Stimulated activated CD4-positive, alpha-beta T cell treated with anti-CD3 and anti-CD28 coated beads, TNF-alpha, amount 100 ng/mL, for 48 hours (primary cell): ENCODE results near the gene ZNF888.
"Not testable (repeated sequence)": the region's sequence is repeated elsewhere in the genome, so short reads cannot be mapped to it uniquely, and the experiment has no call there.

Experiments used
- DNase-seq, 3 donors: peaks; one replicate each; pipeline ENCODE4 v3.0.0-alpha.2; 2020; ENCODE audit warnings: low read depth in 3 of 3

ZNF888 gene

DNA sequence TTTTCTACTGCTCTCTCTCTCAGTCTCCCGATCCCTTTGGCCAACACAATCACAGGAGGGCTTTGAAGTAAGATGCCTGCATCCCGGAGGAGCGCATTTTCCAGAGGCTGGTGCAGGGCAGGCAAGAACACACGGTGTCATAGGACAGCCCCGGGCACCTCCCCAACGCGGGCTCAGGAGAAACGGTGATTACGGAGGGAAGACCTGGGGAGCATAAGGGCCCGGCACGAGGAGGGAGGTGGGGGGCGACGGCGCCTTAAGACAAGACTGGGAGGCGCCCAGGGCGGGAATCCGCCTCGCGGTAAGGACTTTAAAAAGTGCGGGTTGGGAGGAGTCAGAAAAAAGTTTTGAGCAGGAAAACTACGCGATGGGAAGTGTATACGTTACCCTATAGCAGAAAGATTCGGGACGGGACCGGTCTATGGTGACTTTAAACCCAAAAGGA lies 18.7 kb upstream of the ZNF888 start:
- DNase-seq: no peak

DNA sequence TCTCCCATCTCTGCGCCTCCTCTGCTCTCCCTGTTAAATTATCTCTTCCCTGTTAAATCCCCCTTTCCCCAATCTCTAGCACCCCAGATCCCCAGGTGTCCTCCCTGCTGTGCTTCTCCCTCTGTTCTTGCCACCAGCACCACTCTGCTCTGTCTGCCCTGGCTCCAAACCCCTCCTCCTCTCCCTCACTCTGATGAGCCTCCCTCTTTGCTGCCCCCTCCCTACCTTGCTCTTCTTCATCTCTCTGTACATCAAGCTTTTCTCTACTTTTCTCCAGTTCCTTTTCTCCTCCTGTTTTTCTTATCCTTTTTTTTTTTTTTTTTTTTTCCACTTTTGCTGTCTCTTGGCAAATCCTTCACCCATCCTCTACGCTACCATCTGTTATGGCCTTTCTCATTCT lies 18.3 kb upstream of the ZNF888 start:
- not testable (repeated sequence) for DNase-seq

DNA sequence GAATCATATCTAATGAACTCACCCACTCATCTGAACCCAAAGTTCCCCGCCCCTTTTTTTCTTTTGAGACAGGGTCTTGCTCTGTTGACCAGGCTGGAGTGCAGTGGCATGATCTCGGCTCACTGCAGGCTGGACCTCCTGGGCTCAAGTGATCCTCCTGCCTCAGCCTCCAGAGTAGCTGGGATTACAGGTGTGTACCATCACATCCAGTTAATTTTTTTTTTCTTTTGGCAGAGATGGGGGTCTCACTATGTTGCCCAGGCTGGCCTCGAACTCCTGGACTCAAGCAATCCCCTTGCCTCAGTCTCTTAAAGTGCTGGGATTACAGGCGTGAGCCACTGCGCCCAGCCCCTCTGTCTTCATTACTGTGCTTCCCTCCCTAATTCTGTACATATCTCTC lies 17.7 kb upstream of the ZNF888 start:
- not testable (repeated sequence) for DNase-seq

DNA sequence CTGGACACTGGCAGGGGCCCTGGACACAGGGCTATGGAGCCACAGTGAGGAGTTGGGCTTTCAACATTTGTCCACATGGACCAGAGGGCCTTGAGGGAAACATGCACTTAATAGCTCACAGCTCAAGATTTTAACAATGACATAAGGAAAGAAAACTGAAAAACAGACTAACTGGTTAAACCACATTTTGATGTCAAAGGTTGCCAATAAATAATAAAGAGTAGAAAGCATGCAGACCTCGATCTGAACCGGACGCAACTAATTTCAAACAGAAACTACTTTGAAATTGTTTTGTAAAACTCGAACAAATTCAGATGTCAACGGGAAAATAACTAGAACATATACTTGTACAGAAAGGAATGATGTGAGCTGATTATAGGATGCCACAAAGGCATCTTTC lies 15.5 kb upstream of the ZNF888 start:
- DNase-seq: no peak

DNA sequence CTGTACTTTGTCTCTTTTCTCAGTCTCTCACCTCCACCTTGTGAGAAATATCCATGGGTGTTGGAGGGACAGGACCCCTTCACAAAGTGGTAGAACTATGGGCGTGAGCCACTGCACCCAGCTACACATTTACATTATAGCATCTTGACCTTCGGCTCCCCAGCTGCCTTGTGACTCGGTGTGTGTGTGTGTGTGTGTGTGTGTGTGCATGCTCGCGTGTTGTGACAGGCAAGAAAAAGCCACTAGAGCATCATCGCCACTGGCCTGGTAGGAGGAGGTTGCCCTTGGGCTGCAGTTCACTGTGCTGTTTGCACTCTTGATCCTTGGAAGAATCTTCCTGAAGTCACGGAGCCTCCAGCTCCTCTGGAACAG lies 13.7 kb upstream of the ZNF888 start:
- no peak for DNase-seq

DNA sequence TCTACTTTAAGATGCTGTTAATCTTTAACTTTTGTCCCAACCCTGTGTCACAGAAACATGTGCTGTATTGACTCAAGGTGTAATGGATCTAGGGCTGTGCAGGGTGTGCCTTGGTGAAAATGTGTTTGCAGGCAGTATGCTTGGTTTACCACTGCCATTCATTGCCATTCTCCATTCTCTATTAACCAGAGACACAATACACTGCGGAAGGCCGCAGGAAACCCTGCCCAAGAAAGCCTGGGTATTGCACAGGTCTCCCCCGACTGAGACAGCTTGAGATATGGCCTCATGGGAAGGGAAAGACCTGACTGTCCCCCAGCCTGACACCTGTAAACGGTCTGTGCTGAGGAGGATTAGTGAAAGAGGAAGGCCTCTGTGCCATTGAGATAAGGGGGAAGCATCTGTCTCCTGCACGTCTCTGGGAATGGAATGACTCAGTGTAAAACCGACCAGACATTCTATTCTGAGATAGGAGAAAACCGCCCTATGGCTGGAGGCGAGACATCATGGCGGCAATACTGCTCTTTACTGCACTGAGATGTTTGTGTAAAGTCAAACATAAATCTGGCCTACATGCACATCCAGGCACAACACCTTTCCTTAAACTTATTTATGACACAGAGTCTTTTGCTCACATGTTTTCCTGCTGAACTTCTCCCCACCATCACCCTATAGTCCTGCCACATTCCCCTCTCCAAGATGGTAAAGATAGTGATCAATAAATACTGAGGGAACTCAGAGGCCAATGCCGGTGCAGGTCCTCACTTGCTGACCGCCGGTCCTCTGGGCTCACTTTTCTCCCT lies 13.1 kb upstream of the ZNF888 start:
- DNase-seq: no peak

DNA sequence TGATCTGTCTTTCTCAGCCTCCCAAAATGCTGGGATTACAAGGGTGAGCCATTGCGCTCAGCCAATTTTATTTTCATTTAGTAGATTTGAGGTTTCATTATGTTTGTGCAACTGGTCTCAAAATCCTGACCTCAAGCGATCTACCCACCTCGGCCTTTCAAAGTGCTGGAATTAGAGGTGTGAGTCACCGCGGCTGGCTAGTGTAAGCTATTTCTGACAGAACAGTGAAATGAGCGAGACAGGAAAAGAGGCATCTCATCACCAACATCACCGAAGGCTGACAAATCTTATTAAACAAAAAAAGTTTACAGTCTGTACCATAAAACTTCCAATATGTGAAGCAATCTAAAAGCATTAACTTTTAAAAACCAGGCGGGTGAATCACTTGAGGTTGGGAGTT lies 12.2 kb upstream of the ZNF888 start:
- DNase-seq: no peak

DNA sequence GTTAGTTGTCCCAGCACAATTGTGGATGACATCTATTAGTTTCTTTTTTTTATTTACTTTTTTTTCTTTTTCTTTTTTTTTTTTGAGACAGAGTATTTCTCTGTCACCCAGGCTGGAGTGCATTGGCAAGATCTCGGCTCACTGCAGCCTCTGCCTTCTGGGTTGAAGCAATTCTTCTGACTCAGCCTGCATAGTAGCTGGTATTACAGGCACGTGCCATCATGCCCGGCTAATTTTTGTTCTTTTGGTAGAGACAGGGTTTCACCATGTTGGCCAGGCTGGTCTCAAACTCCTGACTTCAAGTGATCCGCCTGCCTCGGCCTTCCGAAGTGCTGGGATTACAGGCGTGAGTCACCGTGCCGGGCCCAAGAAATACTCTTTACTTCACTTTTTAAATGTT lies 1.4 kb upstream of the ZNF888 start:
- not testable (repeated sequence) for DNase-seq

DNA sequence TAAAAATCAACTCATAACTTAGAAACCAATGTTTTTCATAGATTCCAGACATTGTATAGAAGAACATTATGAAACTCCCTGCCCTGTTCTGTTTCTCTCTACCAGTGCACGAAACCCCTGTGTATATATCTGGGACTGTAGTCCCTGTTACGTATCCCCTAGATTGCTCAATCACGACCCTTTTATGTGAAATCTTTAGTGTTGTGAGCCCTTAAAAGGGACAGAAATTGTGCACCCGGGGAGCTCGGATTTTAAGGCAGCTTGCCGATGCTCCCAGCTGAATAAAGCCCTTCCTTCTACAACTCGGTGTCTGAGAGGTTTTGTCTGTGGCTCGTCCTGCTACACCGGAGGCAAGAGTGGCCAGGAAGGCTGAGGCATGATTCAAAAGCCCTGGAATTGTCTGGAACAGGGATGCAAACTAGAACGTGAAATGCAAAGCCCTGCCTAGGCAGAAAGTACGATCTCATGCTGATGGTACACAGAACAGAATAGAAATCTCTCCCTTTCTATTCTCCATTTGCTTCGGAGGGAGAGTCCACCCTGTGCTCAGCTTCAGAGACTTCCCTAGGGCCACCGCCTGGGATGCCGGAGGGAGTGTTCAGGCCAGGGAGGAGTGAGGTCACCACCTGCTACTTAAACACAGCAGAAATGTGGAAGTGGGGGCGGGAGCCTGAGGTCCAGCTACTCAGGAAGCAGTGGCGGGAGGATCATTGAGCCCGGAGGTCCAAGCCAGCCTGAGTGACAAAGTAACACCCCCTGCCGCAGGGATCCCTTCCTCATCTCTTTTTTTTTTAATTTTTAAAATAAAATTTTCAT lies 758 bp upstream of the ZNF888 start:
- no peak for DNase-seq

DNA sequence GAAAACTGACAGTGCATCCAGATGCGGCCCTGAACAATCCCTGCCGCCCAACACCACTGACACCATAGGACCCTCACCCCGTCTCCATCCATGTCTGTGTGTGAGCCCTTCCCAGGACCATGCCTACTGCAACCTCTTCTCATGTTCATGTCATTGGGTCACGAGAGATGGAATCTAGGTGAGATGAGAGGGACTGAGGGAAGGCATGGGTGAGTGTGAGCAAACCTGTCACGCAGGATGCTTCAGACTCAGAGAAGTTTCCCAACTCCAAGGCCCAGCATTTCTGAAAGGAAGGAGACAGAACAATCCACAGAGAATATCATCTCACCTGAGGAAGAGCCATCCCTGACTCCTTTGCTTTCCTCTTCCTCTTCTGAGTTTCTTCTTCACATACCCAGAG lies 5.7 kb downstream of the ZNF888 start:
- no peak for DNase-seq

DNA sequence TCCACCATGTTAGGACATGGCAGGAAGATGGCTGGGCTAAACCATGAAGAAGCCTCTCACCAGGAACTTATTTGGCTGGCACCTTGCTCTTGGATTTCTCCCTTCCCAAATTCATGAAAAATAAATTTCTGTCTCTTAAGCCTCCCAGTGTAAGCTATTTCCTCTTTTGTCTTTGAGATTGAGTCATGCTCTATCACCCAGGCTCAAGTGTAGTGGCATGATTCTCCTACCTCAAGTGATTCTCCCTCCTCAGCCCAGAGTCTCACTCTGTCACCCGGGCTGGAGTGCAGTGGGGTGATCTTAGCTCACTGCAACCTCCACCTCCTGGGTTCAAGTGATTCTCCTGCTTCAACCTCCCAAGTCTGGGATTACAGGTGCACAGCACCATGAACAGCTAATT lies 12.6 kb downstream of the ZNF888 start:
- DNase-seq: no peak

DNA sequence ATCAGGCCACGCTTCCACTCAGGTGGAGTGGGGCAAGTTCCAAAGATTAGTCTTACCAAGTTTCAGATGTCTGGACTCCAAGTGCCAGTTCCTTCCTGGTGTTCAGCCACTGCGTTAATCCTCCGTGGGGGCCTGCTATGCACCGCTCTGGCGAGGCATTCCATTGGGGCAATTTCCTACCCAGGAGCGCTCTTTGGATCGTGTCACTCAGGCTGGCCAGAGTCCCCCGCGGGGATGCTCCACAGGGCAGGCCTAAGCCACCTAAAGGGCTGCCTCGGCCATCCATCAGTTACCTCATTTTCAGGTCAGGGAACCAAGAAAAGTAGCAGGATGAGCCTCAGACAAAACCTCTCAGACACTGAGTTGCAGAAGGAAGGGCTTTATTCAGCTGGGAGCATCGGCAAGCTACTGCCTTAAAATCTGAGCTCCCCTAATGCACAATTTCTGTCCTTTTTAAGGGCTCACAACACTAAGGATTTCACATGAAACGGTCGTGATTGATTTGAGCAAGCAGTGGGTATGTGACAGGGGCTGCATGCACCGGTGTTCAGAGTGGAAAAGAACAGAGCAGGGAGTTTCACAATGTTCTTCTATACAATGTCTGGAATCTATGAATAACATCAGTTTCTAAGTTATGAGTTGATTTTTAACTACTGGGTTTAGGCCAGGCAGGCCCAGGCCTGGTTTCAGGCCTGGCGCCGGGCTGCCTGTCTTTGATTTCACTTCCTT lies 19.0 kb downstream of the ZNF888 start:
- not testable (repeated sequence) for DNase-seq

DNA sequence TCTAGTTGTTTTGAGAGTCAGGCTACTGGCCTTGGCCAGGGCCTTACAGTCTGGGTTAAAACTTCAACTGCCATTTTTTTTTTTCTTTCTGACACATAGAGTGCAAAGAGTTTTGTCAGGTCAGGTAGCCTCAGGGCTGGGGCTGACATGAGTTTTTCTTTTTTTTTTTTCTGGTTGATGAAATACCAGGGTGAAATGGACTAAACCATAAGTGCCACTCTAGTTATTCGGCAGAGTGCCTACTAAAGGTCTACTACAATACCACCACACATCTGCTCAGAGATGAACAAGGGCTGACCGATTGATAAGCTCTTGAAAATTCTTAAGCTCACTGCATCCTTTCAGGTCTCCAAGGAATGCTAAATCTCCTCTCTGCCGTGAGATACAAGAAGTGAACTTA lies 21.4 kb downstream of the ZNF888 start:
- no peak for DNase-seq

DNA sequence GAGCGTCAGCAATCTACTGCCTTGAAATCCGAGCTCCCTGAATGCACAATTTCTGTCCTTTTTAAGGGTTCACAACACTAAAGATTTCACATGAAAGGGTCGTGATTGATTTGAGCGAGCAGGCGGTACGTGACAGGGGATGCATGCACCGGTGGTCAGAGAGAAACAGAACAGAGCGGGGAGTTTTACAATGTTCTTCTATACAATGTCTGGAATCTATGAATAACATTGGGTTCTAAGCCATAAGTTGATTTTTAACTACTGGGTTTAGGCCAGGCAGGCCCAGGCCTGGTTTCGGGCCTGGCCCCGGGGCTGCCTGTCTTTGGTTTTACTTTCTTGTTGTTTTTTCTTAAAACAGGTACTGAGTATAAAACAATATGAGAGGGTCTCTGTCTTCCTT lies 24.6 kb downstream of the ZNF888 start:
- not testable (repeated sequence) for DNase-seq

DNA sequence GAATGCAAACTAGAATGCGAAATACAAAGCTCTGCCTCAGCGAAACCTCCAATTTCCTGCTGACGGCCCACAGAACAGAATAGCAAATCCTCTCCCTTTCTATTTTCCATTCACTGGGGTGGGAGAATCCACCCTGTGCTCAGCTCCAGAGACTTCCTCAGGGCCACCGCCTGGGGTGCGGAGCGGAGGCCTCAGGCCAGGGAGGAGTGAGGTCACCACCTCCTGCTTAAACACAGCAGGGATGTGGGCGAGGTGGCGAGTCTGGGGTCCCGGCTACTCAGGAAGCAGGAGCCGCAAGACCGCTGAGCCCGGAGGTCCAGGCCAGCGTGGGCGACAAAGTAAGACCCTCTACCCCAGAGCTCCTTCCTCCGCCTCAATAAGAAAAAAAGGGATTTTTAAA lies 25.1 kb downstream of the ZNF888 start:
- no peak for DNase-seq

DNA sequence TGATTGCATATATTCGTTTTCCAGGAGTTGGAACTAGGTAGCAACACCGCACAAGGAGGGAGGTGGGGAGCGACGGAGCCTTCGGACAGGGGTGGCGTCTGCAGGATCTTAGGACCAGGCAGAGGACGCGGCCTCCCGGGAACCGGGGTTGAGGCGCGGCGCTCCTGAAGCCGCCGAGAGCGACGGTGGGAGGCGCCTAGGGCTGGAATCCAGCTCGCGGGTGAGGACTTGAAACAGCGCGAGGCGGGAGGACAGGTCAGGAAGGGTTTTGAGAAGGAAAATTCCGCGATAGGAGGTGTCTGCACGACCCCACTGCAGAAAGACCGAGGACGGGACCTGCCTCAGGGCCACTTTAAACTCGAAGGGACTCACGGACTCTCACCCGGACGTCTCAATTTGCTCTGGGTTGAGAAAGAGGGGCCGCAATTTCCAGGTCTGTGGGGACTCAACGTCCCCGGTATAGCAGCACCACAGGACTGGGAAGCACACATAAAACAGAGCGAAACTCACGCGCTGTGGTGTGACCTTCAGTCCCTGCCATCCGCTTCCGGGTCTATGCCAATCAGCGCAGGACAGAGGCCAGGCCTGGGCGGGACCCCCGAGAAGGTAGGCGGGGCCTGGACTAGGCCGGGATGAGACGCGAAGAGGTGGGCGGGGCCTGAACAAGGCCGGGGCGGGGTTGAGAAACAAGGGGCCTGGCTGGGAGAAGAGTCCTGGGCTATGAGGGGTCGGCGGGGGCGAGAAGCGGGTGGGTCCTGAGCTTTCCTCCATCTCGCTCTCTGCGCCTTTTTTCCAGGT lies 25.9 kb downstream of the ZNF888 start, which contains the start of gene ZNF320:
Gene ZNF320 (minus strand): TSS at position 498 of the 798 bp plus-strand sequence. CDS start 7,380 bp downstream, outside the sequence.
- DNase-seq: peak; percentile 74 to 91 (median 88)

DNA sequence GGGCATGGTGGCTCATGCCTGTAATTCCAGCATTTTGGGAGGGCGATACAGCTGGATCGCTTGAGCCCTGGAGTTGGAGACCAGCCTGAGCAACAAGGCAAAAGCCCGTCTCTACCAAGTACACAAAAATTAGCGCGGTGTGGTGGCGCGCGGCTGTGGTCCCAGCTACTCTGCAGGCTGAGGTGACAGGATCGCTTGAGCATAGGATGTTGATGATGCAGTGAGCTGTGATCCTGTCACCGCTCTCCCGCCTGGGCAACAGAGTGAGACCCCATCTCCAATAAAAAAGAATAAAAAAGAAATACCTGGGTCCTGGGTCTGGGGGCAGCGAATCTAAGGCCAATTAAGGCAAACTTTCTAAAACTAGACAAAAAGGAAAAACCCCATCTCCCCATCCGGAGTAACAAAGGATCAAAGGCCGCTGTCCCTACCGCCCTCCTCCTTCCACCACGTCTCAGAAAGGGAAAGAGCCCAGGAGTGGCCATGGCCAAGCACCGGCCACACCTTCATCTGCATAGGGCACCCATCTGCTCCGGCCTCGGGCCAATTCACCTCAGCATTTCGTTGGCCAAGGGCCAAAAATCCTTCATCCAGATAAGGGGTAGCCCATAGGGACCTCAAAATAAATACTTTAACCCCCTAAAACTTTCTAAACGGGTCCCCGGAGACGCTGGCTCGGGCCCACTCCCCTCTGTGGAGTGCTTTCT lies 26.6 kb downstream of the ZNF888 start:
- no peak for DNase-seq

DNA sequence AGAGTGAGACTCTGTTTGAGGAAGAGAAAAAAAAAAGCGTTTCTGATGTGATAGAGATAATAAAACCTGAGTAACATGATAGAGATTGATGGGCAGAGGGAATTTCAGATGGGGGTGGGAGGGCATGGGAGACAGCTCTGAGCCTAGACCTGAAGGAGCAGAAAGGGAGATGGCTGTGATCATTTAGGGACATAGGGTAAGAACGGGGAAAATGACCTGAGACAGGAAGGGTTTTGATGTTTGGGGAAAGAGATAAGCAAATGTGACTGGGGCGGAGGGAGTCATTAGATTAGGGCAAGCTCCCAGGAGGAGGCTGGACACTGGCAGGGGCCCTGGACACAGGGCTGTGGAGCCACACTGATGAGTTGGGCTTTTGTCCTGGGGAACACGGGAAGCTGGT lies 31.9 kb downstream of the ZNF888 start:
- DNase-seq: no peak

DNA sequence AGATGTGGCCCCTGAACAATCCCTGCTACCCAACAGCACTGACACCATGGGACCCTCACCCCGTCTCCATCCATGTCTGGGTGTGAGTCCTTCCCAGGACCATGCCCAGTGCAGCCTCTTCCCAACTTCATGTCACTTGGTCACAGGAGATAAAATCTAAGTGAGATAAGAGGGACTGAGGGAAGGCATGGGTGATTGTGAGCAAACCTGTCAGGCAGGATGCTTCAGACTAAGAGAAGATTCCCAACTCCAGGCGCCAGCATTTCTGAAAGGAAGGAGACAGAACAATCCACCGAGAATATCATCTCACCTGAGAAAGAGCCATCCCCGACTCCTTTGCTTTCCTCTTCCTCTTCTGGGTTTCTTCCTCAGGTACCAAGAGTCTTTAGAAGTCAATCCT lies 33.3 kb downstream of the ZNF888 start:
- no peak for DNase-seq

DNA sequence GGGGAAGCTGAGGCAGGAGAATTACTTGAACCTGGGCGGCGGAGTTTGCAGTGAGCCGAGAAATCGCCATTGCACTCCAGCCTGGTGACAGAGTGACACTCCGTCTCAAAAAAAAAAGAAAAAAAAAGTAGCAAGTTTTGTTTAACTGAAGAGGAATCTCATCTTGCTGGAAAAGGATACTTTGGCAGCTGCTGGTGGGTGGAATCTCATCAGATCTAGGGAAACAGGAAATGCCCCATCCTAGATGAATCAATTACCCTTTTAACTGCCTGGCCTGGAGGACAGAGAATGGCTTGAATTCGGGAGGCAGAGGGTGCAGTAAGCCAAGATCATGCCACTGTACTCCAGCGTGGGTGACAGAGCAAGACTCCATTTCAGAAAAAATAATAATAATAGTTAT lies 34.2 kb downstream of the ZNF888 start:
- DNase-seq: no peak

DNA sequence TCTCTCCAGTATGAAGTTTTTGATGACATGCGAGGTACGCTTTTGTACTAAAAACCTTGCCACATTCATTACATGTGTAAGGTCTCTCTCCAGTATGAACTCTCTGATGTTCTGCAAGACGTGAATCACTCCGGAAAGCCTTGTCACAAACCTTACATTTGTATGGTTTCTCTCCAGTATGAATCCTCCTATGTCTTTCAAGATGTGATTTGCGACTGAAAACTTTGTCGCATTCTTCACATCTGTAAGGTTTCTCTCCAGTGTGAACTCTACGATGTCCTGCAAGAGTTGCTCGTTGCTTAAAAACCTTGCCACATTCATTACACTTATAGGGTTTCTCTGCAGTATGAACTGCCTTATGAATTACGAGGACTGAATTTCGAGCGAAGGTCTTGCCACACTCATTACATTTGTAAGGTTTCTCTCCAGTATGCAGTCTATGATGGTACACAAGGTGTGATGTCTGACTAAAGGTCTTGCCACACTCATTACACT lies 42.3 kb downstream of the ZNF888 start:
- DNase-seq: no peak
